Measurements from ENCODE around the gene CNKSR3. TPM values are rescaled to one million over a fixed set of nuclear protein-coding genes. Genes with fewer than 3 reads are reported as not detected.

Gene CNKSR3
- under 1 TPM in 2 of 5 experiments, not detected in 3; 0.16 to 0.17 TPM for total RNA-seq
- under 1 TPM in 1 of 2 donors, not detected in 1; 0.01 TPM for polyA plus RNA-seq
- total RNA-seq, result not detected

- Histone ChIP-seq H3K36me3 (ENCODE audit: control insufficient read depth in 2 of 3, insufficient read depth in 3 of 3, low read length in 3 of 3) (no peaks in the 10 kb centered on the region), H3K4me3 (ENCODE audit: low read length) (no peak within 1 kb of the TSS), H3K4me1 (ENCODE audit: control insufficient read depth in 2 of 2, insufficient read depth in 2 of 2, low read length in 2 of 2) (no peaks in the 10 kb centered on the region), H3K27ac (ENCODE audit: low read depth, low read length) (no peak within 1 kb of the TSS), H3K27me3 (ENCODE audit: control insufficient read depth in 2 of 2, insufficient read depth in 2 of 2, low read length in 2 of 2) (no peaks in the 10 kb centered on the region), H3K9me3 (ENCODE audit: control insufficient read depth in 2 of 3, low read length in 3 of 3) (no peaks in the 10 kb centered on the region)
- peak in 1 of 9 donors; percentile 26 for DNase-seq
- H3K27ac Mint-ChIP-seq, result no peak within 1 kb of the TSS
- intact Hi-C loops (cut with micrococcal nuclease), result no loop called here
- peak; percentile 49 for ATAC-seq
- peaks cover 6 to 17% (median 13%) of the 10 kb centered on the region in 7 donors for H3K4me1 Mint-ChIP-seq
- peaks cover 45 to 70% (median 67%) of the 10 kb centered on the region in 5 donors for H3K27me3 Mint-ChIP-seq
- H3K4me3 Mint-ChIP-seq, result peak within 1 kb of the TSS; percentile 59 to 82 (median 76)
- H3K36me3 Mint-ChIP-seq, result no peaks in the 10 kb centered on the region
- peaks cover 0 to 4% (median 0%) of the 10 kb centered on the region in 11 donors for H3K9me3 Mint-ChIP-seq
- ChIA-PET CTCF (no interaction called here), POLR2A (no interaction called here)
Observed at GRCh38 chr6:154510144-154510905, at the start of gene CNKSR3. Gene CNKSR3 (minus strand): TSS chr6:154510685. CDS start chr6:154510114, 571 bp downstream.

DNA sequence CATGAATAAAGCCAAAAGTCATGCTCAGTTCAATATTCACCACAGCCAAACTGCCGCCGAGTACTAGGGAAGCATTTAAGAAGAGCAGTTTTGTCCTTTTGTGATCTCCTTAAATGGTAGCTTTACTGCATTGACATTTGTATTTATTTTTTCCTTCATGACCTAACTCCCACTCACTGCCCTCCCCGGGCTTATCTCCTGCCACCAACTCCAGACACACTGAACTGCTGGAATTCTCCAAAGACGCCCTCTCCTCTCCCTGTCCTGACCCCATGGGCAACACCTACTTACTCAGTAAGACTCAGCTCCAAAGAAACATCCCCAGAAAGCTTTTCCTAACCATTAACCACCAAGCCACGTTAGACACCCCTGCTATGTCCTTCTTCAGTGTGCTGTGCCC is 48.5 kb upstream of the CNKSR3 start:
- H3K36me3 ChIP-seq (ENCODE audit: control insufficient read depth in 2 of 3, insufficient read depth in 3 of 3, low read length in 3 of 3), result no peaks in the 10 kb centered on the region
- Mint-ChIP-seq H3K4me3 (no peak overlapping the region), H3K27ac (no peak overlapping the region), H3K4me1 (peaks cover 0 to 1% (median 0%) of the 10 kb centered on the region in 7 donors), H3K9me3 (no peaks in the 10 kb centered on the region), H3K27me3 (peaks cover 0 to 8% (median 2%) of the 10 kb centered on the region in 5 donors), H3K36me3 (no peaks in the 10 kb centered on the region)
- no peak overlapping the region for H3K4me3 ChIP-seq (ENCODE audit: low read length)
- no peaks in the 10 kb centered on the region for H3K4me1 ChIP-seq (ENCODE audit: control insufficient read depth in 2 of 2, insufficient read depth in 2 of 2, low read length in 2 of 2)
- DNase-seq (no peak), ATAC-seq (no peak)
- no peaks in the 10 kb centered on the region for H3K9me3 ChIP-seq (ENCODE audit: control insufficient read depth in 2 of 3, low read length in 3 of 3)
- no peak overlapping the region for H3K27ac ChIP-seq (ENCODE audit: low read depth, low read length)
- intact Hi-C loops (cut with micrococcal nuclease), result no loop called here
- ChIA-PET POLR2A (no interaction called here), CTCF (no interaction called here)
- H3K27me3 ChIP-seq (ENCODE audit: control insufficient read depth in 2 of 2, insufficient read depth in 2 of 2, low read length in 2 of 2), result no peaks in the 10 kb centered on the region

GRCh38 chr6:154558513-154558912 is 48.0 kb upstream of the CNKSR3 start:
- peaks cover 0 to 8% (median 2%) of the 10 kb centered on the region in 5 donors for H3K27me3 Mint-ChIP-seq
- Histone ChIP-seq H3K27ac (ENCODE audit: low read depth, low read length) (no peak overlapping the region), H3K9me3 (ENCODE audit: control insufficient read depth in 2 of 3, low read length in 3 of 3) (no peaks in the 10 kb centered on the region), H3K4me1 (ENCODE audit: control insufficient read depth in 2 of 2, insufficient read depth in 2 of 2, low read length in 2 of 2) (no peaks in the 10 kb centered on the region), H3K27me3 (ENCODE audit: control insufficient read depth in 2 of 2, insufficient read depth in 2 of 2, low read length in 2 of 2) (no peaks in the 10 kb centered on the region), H3K4me3 (ENCODE audit: low read length) (no peak overlapping the region), H3K36me3 (ENCODE audit: control insufficient read depth in 2 of 3, insufficient read depth in 3 of 3, low read length in 3 of 3) (no peaks in the 10 kb centered on the region)
- CTCF ChIA-PET, result no interaction called here
- intact Hi-C loops (cut with micrococcal nuclease), result no loop called here
- no peaks in the 10 kb centered on the region for H3K36me3 Mint-ChIP-seq
- H3K27ac Mint-ChIP-seq, result no peak overlapping the region
- DNase-seq (no peak), ATAC-seq (no peak)
- no peaks in the 10 kb centered on the region for H3K9me3 Mint-ChIP-seq
- peaks cover 0 to 1% (median 0%) of the 10 kb centered on the region in 7 donors for H3K4me1 Mint-ChIP-seq
- H3K4me3 Mint-ChIP-seq, result no peak overlapping the region
- POLR2A ChIA-PET, result no interaction called here

DNA sequence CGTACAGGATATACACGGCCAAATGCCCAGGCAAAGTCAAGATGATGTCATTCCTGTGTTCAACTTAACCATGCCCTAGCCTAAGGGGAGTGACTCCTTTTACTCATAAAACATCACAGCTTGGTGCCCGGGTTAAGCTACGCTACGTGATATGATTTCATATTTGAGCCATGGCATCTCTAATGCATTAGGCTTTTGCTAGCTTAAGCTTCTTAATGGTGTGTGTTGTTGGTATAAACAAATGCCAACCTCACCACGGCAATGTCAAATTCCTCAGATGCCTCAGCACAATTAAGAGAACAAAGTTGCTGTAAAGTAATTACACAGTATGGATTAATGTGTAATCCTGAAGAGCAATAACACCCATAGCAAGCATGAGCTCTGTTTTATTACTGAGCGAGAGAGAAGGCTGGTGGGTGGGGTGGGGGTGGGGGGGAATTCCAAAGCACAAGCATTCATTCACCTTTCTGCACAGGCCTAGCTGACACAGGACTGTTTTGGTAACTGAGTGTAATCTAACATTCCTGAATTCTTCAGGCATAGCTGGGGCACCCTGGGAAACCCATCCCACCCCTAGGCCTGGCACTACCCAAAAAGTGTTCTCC is 44.7 kb upstream of the CNKSR3 start:
- H3K4me3 ChIP-seq (ENCODE audit: low read length), result no peak overlapping the region
- peaks cover 0 to 5% (median 0%) of the 10 kb centered on the region in 5 donors for H3K36me3 Mint-ChIP-seq
- H3K4me1 Mint-ChIP-seq, result no peaks in the 10 kb centered on the region
- POLR2A ChIA-PET, result no interaction called here
- no peaks in the 10 kb centered on the region for H3K36me3 ChIP-seq (ENCODE audit: control insufficient read depth in 2 of 3, insufficient read depth in 3 of 3, low read length in 3 of 3)
- DNase-seq, result no peak
- no peak overlapping the region for H3K27ac Mint-ChIP-seq
- peaks cover 0 to 7% (median under 1%) of the 10 kb centered on the region in 5 donors for H3K27me3 Mint-ChIP-seq
- no peak for ATAC-seq
- H3K27ac ChIP-seq (ENCODE audit: low read depth, low read length), result no peak overlapping the region
- no peaks in the 10 kb centered on the region for H3K9me3 ChIP-seq (ENCODE audit: control insufficient read depth in 2 of 3, low read length in 3 of 3)
- no peaks in the 10 kb centered on the region for H3K27me3 ChIP-seq (ENCODE audit: control insufficient read depth in 2 of 2, insufficient read depth in 2 of 2, low read length in 2 of 2)
- CTCF ChIA-PET, result no interaction called here
- intact Hi-C loops (cut with micrococcal nuclease), result no loop called here
- no peak overlapping the region for H3K4me3 Mint-ChIP-seq
- no peaks in the 10 kb centered on the region for H3K4me1 ChIP-seq (ENCODE audit: control insufficient read depth in 2 of 2, insufficient read depth in 2 of 2, low read length in 2 of 2)
- H3K9me3 Mint-ChIP-seq, result peaks cover 0 to 4% (median 0%) of the 10 kb centered on the region in 11 donors

GRCh38 chr6:154554491-154554890 is 44.0 kb upstream of the CNKSR3 start:
- no peaks in the 10 kb centered on the region for H3K27me3 ChIP-seq (ENCODE audit: control insufficient read depth in 2 of 2, insufficient read depth in 2 of 2, low read length in 2 of 2)
- H3K27ac ChIP-seq (ENCODE audit: low read depth, low read length), result no peak overlapping the region
- intact Hi-C loops (cut with micrococcal nuclease), result no loop called here
- H3K27ac Mint-ChIP-seq, result no peak overlapping the region
- DNase-seq (no peak), ATAC-seq (no peak)
- H3K4me1 Mint-ChIP-seq, result no peaks in the 10 kb centered on the region
- peaks cover 0 to 7% (median 0%) of the 10 kb centered on the region in 5 donors for H3K27me3 Mint-ChIP-seq
- no peaks in the 10 kb centered on the region for H3K4me1 ChIP-seq (ENCODE audit: control insufficient read depth in 2 of 2, insufficient read depth in 2 of 2, low read length in 2 of 2)
- CTCF ChIA-PET, result no interaction called here
- POLR2A ChIA-PET, result no interaction called here
- no peaks in the 10 kb centered on the region for H3K36me3 ChIP-seq (ENCODE audit: control insufficient read depth in 2 of 3, insufficient read depth in 3 of 3, low read length in 3 of 3)
- H3K36me3 Mint-ChIP-seq, result peaks cover 0 to 5% (median 0%) of the 10 kb centered on the region in 5 donors
- H3K9me3 ChIP-seq (ENCODE audit: control insufficient read depth in 2 of 3, low read length in 3 of 3), result no peaks in the 10 kb centered on the region
- H3K9me3 Mint-ChIP-seq, result peaks cover 0 to 4% (median 0%) of the 10 kb centered on the region in 11 donors
- H3K4me3 ChIP-seq (ENCODE audit: low read length), result no peak overlapping the region
- no peak overlapping the region for H3K4me3 Mint-ChIP-seq

- POLR2A ChIA-PET, result no interaction called here
- peaks cover 0 to 5% (median 0%) of the 10 kb centered on the region in 5 donors for H3K36me3 Mint-ChIP-seq
- H3K4me1 ChIP-seq (ENCODE audit: control insufficient read depth in 2 of 2, insufficient read depth in 2 of 2, low read length in 2 of 2), result no peaks in the 10 kb centered on the region
- no peaks in the 10 kb centered on the region for H3K9me3 ChIP-seq (ENCODE audit: control insufficient read depth in 2 of 3, low read length in 3 of 3)
- CTCF ChIA-PET, result interaction anchor here (0.7 kb wide), 1 partner anchor 58 kb away, joined by 3 read pairs; no protein-coding TSS in a partner anchor
- no peaks in the 10 kb centered on the region for H3K4me1 Mint-ChIP-seq
- peaks cover 0 to 7% (median 0%) of the 10 kb centered on the region in 5 donors for H3K27me3 Mint-ChIP-seq
- no peak overlapping the region for H3K4me3 Mint-ChIP-seq
- no peak overlapping the region for H3K27ac ChIP-seq (ENCODE audit: low read depth, low read length)
- H3K27me3 ChIP-seq (ENCODE audit: control insufficient read depth in 2 of 2, insufficient read depth in 2 of 2, low read length in 2 of 2), result no peaks in the 10 kb centered on the region
- DNase-seq, result no peak
- no peak overlapping the region for H3K27ac Mint-ChIP-seq
- no peak overlapping the region for H3K4me3 ChIP-seq (ENCODE audit: low read length)
- H3K9me3 Mint-ChIP-seq, result peaks cover 0 to 4% (median 0%) of the 10 kb centered on the region in 11 donors
- no peak for ATAC-seq
- no peaks in the 10 kb centered on the region for H3K36me3 ChIP-seq (ENCODE audit: control insufficient read depth in 2 of 3, insufficient read depth in 3 of 3, low read length in 3 of 3)
- intact Hi-C loops (cut with micrococcal nuclease), result no loop called here
Observed at GRCh38 chr6:154550779-154551178, 40.3 kb upstream of the CNKSR3 start.

Measured in naive thymus-derived CD4-positive, alpha-beta T cell (primary cell).